Activated T-helper 1 cell treated with anti-CD3 and anti-CD28 coated beads, Interleukin-2, amount 50 U/mL, for 16 hours (primary cell): ENCODE results near the gene BCL2L14.
"Not testable (repeated sequence)": the region's sequence is repeated elsewhere in the genome, so short reads cannot be mapped to it uniquely, and the experiment has no call there.

Source experiments
- DNase-seq, 2 donors: peaks; one replicate each; pipeline ENCODE4 v3.0.0-alpha.2; 2020; ENCODE audit warnings: low read depth in 1 of 2, low spot score in 1 of 2

Gene BCL2L14

GRCh38 chr12:12107678-12108077 is 36.9 kb downstream of the BCL2L14 start:
- DNase-seq: no peak

- no peak for DNase-seq
Observed at GRCh38 chr12:12108441-12109058, 37.8 kb downstream of the BCL2L14 start.

DNA sequence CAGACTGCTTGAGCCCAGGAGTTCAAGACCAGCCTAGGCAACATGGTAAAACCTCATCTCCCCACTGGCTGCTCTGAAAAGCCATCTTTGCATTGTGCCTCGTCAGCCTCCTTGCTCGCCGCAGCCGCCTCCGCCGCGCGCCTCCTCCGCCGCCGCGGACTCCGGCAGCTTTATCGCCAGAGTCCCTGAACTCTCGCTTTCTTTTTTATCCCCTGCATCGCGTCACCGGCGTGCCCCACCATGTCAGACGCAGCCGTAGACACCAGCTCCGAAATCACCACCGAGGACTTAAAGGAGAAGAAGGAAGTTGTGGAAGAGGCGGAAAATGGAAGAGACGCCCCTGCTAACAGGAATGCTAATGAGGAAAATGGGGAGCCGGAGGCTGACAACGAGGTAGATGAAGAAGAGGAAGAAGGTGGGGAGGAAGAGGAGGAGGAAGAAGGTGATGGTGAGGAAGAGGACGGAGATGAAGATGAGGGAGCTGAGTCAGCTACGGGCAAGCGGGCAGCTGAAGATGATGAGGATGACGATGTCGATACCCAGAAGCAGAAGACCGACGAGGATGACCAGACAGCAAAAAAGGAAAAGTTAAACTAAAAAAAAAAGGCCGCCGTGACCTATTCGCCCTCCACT is 40.3 kb downstream of the BCL2L14 start:
- not testable (repeated sequence) for DNase-seq

- no peak for DNase-seq
Observed at GRCh38 chr12:12115514-12115913, 44.8 kb downstream of the BCL2L14 start.

DNA sequence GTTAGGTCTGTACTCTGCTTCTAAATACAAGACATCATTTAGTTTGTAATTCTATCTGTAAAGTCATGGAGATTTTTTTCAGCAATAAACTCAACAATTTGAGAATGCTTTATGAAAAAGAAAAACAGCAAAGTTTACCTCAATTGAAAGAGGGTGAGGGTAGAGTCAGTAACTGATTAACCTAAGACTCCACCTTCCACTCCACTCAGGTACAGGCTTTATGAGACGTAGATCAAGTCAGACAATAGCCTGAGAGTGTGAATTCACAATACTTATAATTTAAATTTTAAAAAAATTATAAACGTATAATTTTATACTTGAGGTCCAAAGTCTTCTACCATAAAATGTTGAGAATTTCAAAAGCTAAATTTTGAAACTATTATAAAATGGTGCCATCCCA is 45.9 kb downstream of the BCL2L14 start:
- DNase-seq: no peak

- DNase-seq: no peak
Observed at GRCh38 chr12:12121061-12121460, 50.3 kb downstream of the BCL2L14 start.

- DNase-seq: no peak
Observed at GRCh38 chr12:12123036-12123604, 52.4 kb downstream of the BCL2L14 start.

- DNase-seq: no peak
Observed at GRCh38 chr12:12126551-12126950, 55.8 kb downstream of the BCL2L14 start.

- DNase-seq: no peak
Observed at GRCh38 chr12:12127304-12127703, 56.6 kb downstream of the BCL2L14 start.

DNA sequence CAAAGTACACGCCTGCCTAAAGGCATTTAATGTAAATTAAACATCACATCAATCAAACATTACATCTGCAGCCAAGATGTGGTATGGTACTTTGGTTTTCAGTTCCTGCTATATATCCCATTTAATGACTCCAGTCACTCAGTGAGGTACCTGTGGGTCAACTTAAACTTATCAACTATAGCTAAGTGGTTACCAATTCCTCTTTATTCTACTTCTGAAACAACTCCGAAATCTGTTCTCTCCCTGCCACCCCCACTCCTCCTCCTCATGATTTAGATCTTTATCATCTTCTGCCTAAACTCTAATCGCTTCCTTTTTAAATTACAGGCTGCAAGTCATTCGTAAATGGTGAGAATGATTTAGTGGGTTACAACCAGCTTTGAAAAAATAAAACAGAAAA is 57.9 kb downstream of the BCL2L14 start:
- DNase-seq: no peak

- no peak for DNase-seq
Observed at GRCh38 chr12:12133259-12133658, 62.5 kb downstream of the BCL2L14 start.

DNA sequence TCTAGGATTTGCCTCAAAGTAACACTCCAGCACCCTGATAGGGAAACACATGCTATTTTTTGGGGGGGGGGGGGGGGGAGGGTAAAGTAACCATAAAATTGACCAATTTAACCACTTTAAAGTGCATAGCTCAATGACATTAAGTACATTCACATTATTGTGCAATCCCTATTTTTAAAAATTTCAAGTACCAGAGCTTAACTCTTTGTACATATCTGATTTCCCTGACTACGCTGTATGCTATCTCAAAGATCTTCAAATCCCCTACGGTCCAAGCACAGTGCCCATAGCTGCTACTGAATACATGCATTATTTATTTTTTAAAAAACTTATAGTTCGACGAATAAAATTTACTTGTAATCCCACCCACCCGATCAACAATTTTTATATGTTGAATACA is 63.0 kb downstream of the BCL2L14 start:
- no peak for DNase-seq

GRCh38 chr12:12138203-12139154 is 67.7 kb downstream of the BCL2L14 start:
- no peak for DNase-seq

DNA sequence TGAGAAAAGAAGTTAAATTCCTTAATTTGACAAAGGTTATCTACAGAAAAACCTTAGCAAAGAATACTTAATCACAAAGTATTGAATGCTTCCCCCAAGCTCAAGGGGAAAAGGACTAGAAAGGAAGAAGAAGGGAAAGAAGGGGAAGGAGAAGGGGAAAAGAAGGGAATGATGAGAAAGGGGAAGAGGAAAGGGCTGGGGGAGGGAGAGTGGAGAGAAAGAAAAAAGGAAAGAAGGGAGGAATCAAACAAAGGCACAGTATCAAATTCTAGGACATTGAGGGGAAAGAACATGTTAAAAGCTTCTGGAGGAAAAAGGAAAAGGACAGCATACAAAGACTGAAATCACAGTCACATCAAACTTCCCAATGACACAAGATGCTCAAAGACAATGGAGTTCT is 70.3 kb downstream of the BCL2L14 start:
- no peak for DNase-seq

GRCh38 chr12:12144531-12144930 is 73.8 kb downstream of the BCL2L14 start:
- not testable (repeated sequence) for DNase-seq

DNA sequence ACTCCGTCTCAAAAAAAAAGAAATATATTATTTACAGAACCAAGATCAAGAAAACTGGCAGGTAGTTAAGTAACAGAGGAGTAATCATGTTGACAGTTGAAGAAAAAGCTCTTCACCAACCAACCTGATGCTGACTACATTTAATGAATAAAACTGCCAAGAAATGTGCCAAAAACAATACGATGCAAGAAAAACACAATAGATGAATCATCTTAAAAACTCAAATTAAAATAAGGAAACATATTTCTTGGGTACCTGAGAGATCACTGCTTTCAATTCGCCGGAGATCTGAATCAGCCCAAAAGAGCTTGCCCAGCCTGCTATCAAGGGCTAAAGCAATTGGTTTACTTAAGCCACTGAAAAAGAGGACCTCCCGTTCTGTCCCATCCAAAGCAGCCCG is 76.4 kb downstream of the BCL2L14 start:
- no peak for DNase-seq
